Esophagus squamous epithelium (tissue), 4 donors: Measurements from ENCODE around the gene GSTM2.

ENCODE experiments used
- POLR2A ChIP-seq, 4 donors: fragments of 450-650 bp; IDR thresholded peaks; one replicate each; pipeline ENCODE4 v1.6.1; 2017; ENCODE audit warnings: antibody characterized with exemption in 4 of 4, mild to moderate bottlenecking in 4 of 4, moderate library complexity in 3 of 4
- TF ChIP-seq, protein P1 (sequence below), 6 experiments: fragments of 450-650 bp in 4 of 6; fragments of 200-600 bp in 2 of 6; sonication (generic) in 2 of 6; IDR thresholded peaks; one replicate each; pipeline ENCODE4 v1.5.1; 2016 to 2019; ENCODE audit warnings: antibody characterized with exemption in 6 of 6, mild to moderate bottlenecking in 4 of 6, moderate library complexity in 4 of 6

- TF ChIP-seq, protein P1, sequence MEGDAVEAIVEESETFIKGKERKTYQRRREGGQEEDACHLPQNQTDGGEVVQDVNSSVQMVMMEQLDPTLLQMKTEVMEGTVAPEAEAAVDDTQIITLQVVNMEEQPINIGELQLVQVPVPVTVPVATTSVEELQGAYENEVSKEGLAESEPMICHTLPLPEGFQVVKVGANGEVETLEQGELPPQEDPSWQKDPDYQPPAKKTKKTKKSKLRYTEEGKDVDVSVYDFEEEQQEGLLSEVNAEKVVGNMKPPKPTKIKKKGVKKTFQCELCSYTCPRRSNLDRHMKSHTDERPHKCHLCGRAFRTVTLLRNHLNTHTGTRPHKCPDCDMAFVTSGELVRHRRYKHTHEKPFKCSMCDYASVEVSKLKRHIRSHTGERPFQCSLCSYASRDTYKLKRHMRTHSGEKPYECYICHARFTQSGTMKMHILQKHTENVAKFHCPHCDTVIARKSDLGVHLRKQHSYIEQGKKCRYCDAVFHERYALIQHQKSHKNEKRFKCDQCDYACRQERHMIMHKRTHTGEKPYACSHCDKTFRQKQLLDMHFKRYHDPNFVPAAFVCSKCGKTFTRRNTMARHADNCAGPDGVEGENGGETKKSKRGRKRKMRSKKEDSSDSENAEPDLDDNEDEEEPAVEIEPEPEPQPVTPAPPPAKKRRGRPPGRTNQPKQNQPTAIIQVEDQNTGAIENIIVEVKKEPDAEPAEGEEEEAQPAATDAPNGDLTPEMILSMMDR (IDR thresholded peaks at IDR 0.05) = no peak
- no peak for TF ChIP-seq POLR2A (IDR thresholded peaks at IDR 0.05)
Measured at GRCh38 chr1:109653306-109653705, 14.6 kb upstream of the GSTM2 start.
